H1 (cell line): ENCODE data around the gene LBP. TPM values are rescaled to one million over a fixed set of nuclear protein-coding genes. Genes with fewer than 3 reads are reported as not detected.

ENCODE experiments used
- ATF3 ChIP-seq: IDR thresholded peaks from 2 replicates; pipeline ENCODE4 v1.6.1; 2011; ENCODE audit warnings: low read depth, mild to moderate bottlenecking, low read length; ENCODE audit not compliant: insufficient read depth
- CTCF ChIP-seq, 3 experiments: IDR thresholded peaks; 1 replicate in 2 of 3; 2 replicates in 1 of 3; pipeline versions ENCODE4 v1.5.1 to v1.6.1; 2011; ENCODE audit warnings: low read length in 3 of 3, mild to moderate bottlenecking in 3 of 3, inconsistent platforms in 2 of 3, low read depth in 1 of 3, moderate library complexity in 1 of 3; ENCODE audit not compliant: insufficient read depth in 1 of 3; ENCODE audit errors: control extremely low read depth in 1 of 3
- JUN ChIP-seq: IDR thresholded peaks from 2 replicates; pipeline ENCODE4 v1.6.1; 2011; ENCODE audit warnings: low read depth, mild to moderate bottlenecking, improper control_type of control experiment, low read length
- MAFK ChIP-seq: IDR thresholded peaks from 2 replicates; pipeline ENCODE4 v1.6.1; 2012; ENCODE audit warnings: low read depth, mild to moderate bottlenecking, improper control_type of control experiment, low read length
- NRF1 ChIP-seq: IDR thresholded peaks from 2 replicates; pipeline ENCODE4 v1.6.1; 2011; ENCODE audit warnings: mild to moderate bottlenecking, low read depth, low read length, improper control_type of control experiment
- RAD21 ChIP-seq, 2 experiments: IDR thresholded peaks in 1 of 2; conservative IDR thresholded peaks in 1 of 2; 2 replicates each; pipeline ENCODE4 v1.6.1; 2011; ENCODE audit warnings: low read depth in 2 of 2, low read length in 2 of 2, improper control_type of control experiment in 1 of 2, inconsistent platforms in 1 of 2, mild to moderate bottlenecking in 1 of 2, moderate library complexity in 1 of 2
- TCF12 ChIP-seq: IDR thresholded peaks from 2 replicates; pipeline ENCODE4 v1.6.1; 2011; ENCODE audit warnings: low read depth, mild to moderate bottlenecking, low read length
- polyA plus RNA-seq, 7 experiments: library from polyadenylated mRNA; depleted of rRNA in 3 of 7; stranded (reverse) in 5 of 7; unstranded in 2 of 7; fragments of >200 nt in 5 of 7; fragments of 200-250 nt in 2 of 7; gene quantifications; 1 replicate in 5 of 7; 2 replicates in 1 of 7; 4 replicates in 1 of 7; pipeline versions ENCODE4 v1.2.1 to v1.2.3, GENCODE V29; 2011 to 2013; ENCODE audit warnings: missing spikeins in 2 of 7, mixed read lengths in 2 of 7
- total RNA-seq: library from RNA; stranded (reverse); fragmentation: NEBNext Ultra II Directional; extraction: Animal tissue kit (Norgen Biotek cat#: 25700); gene quantifications from 2 replicates; pipeline ENCODE4 v1.2.1, GENCODE V29; 2021

LBP gene
- total and polyA plus RNA-seq, 2 of the 8 experiments (the other 6 are each of a cell fraction or from before 2014, with no cell fraction given) = 0.60 to 0.63 TPM

DNA sequence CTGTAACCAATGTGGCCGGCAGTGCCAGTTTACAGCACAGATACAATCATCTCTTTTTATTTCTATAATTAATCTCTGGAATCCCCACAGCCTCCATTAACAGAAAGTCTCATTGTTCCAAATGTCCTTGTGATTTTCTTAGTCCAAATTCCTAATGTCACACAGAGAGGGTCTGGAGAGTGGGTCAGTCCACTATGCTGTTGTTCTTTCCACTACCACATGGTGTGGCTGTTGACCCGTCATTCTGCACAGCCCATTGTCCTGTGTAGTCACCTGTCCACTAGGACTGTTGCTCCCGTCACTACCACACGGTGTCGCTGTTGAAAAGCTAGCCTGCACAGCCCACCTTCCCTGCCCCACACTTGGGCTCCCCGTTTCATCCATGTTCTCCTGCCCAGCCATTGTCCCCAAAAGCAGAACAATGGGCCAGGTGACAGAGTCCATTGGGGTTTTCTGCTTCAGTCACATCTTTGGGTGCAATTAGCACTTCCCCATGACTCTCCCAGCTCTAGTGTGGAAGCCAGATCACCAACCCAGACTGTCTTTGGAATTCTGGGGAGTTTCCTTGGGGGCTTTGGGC lies 8.6 kb upstream of the LBP start (continued):
- TF ChIP-seq ATF3 (peak; percentile 67; the same call in 1 of the 2 replicates), CTCF (IDR thresholded peaks at IDR 0.05; ENCODE audit: control extremely low read depth in 1 of 3, insufficient read depth in 1 of 3, low read depth in 1 of 3, low read length in 3 of 3) (peak; percentile 99 to 100 (median 100)), MAFK (no peak; the same call in 1 of the 2 replicates), TCF12 (peak; percentile 79; the same call in 1 of the 2 replicates), NRF1 (no peak), JUN (no peak), RAD21 (IDR thresholded peaks at IDR 0.05 in 1 of 2, conservative IDR thresholded peaks at IDR 0.05 in 1 of 2; ENCODE audit: low read depth in 2 of 2, low read length in 2 of 2) (peak; percentile 99 to 100)
